Chondrocyte (in vitro differentiated cells): Measurements from ENCODE around the gene RFX4. TPM values are rescaled to one million over a fixed set of nuclear protein-coding genes. Genes with fewer than 3 reads are reported as not detected.

Source experiments
- DNase-seq: peaks from one replicate; pipeline ENCODE4 v3.0.0; 2021; ENCODE audit warnings: mixed read lengths, low spot score
- H3K27ac Mint-ChIP-seq: one replicate; pipeline ENCODE4 v1.8.0; 2021; ENCODE audit warnings: mild to moderate bottlenecking, moderate library complexity, mixed read lengths; ENCODE audit not compliant: unreplicated experiment
- H3K27me3 Mint-ChIP-seq: 2 replicates; pipeline ENCODE4 v1.8.0; 2021; ENCODE audit warnings: low read depth, mixed read lengths
- H3K36me3 Mint-ChIP-seq: 2 replicates; pipeline ENCODE4 v1.8.0; 2021; ENCODE audit warnings: low read depth, mixed read lengths
- H3K4me1 Mint-ChIP-seq: 2 replicates; pipeline ENCODE4 v1.8.0; 2021; ENCODE audit warnings: low read depth, mild to moderate bottlenecking, mixed read lengths
- H3K4me3 Mint-ChIP-seq: one replicate; pipeline ENCODE4 v1.8.0; 2021; ENCODE audit warnings: mild to moderate bottlenecking, moderate library complexity, mixed read lengths; ENCODE audit not compliant: unreplicated experiment
- H3K9me3 Mint-ChIP-seq: 2 replicates; pipeline ENCODE4 v1.8.0; 2021; ENCODE audit warnings: low read depth, mixed read lengths
- total RNA-seq: library from RNA; stranded (reverse); gene quantifications from 3 replicates; pipeline ENCODE4 v1.2.1, GENCODE V29; 2021
- TF ChIP-seq, protein P1 (sequence below): fragments of 200-600 bp; sonication (generic); IDR thresholded peaks from 2 replicates; pipeline ENCODE4 v1.5.0; 2021; ENCODE audit warnings: antibody characterized with exemption, mild to moderate bottlenecking, moderate library complexity

The RFX4 gene
- total RNA-seq, 1 donor from 2014 or later = not detected

DNA sequence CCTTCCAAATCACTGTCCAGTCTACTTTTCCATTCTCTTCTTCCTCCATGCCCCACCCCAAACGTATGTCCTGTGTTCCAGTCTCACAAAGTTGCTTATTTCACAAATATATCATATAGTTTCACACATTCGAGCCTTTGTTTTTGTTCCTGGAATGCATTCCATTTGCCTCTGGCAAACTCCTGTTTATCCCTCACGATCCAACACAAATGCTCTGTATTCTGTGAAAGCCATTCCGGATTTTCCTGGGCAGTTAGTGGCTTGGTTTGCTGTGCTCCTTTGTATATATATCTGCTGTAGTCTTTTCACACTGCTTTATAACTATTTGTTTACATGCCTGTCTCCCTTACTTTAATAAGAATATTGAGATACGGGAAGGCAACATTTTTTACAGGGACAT lies 200.7 kb downstream of the RFX4 start:
- Mint-ChIP-seq H3K4me3 (no peak overlapping the region), H3K27ac (no peak overlapping the region), H3K4me1 (peaks cover 11% of the 10 kb centered on the region), H3K36me3 (peaks cover 6% of the 10 kb centered on the region), H3K27me3 (no peaks in the 10 kb centered on the region), H3K9me3 (no peaks in the 10 kb centered on the region)
- TF ChIP-seq, protein P1, sequence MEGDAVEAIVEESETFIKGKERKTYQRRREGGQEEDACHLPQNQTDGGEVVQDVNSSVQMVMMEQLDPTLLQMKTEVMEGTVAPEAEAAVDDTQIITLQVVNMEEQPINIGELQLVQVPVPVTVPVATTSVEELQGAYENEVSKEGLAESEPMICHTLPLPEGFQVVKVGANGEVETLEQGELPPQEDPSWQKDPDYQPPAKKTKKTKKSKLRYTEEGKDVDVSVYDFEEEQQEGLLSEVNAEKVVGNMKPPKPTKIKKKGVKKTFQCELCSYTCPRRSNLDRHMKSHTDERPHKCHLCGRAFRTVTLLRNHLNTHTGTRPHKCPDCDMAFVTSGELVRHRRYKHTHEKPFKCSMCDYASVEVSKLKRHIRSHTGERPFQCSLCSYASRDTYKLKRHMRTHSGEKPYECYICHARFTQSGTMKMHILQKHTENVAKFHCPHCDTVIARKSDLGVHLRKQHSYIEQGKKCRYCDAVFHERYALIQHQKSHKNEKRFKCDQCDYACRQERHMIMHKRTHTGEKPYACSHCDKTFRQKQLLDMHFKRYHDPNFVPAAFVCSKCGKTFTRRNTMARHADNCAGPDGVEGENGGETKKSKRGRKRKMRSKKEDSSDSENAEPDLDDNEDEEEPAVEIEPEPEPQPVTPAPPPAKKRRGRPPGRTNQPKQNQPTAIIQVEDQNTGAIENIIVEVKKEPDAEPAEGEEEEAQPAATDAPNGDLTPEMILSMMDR = no peak
- DNase-seq = no peak

DNA sequence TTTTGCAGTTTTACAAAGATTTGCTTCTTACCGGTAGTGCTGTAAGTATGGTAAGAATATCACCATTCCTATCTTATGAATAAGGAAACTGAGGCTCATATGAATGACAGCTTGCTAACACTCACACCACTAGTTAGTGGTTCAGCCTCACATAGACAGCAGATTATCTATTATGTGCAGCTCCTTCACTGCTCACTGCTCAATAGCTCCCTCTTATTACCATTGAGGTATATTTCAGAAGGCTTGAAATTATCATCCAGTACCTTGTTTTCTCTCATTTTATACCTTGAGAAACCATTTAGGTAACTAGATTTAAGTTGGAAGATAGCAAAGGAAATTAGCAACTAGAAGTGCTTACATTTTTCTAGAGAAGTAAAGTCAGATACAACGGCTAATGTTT lies 207.2 kb downstream of the RFX4 start:
- no peaks in the 10 kb centered on the region for H3K27me3 Mint-ChIP-seq
- no peaks in the 10 kb centered on the region for H3K4me1 Mint-ChIP-seq
- H3K4me3 Mint-ChIP-seq = no peak overlapping the region
- DNase-seq = no peak
- TF ChIP-seq, protein P1 = peak; percentile 37
- peaks cover 5% of the 10 kb centered on the region for H3K9me3 Mint-ChIP-seq
- no peak overlapping the region for H3K27ac Mint-ChIP-seq
- H3K36me3 Mint-ChIP-seq = peaks cover 24% of the 10 kb centered on the region

DNA sequence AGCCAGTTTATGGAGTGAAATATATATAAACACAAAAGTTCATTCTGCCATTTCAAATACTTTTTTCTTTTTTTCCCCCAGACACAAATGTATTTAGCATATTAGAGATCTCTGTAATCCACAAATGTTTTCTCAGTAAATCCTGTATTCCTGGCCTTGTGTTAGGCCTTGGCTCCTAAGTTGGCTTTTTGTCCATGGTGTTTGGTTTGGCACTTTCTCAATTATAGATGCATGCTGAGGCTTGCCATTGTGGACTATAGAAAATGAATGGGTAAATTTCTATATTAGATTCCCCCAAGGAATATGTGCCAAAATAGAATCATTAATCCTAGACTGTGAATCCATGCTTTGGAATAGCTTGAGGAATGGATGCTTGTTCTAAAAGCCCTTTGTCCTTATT lies 208.7 kb downstream of the RFX4 start:
- DNase-seq = no peak
- H3K36me3 Mint-ChIP-seq = peaks cover 22% of the 10 kb centered on the region
- TF ChIP-seq, protein P1 = no peak

DNA sequence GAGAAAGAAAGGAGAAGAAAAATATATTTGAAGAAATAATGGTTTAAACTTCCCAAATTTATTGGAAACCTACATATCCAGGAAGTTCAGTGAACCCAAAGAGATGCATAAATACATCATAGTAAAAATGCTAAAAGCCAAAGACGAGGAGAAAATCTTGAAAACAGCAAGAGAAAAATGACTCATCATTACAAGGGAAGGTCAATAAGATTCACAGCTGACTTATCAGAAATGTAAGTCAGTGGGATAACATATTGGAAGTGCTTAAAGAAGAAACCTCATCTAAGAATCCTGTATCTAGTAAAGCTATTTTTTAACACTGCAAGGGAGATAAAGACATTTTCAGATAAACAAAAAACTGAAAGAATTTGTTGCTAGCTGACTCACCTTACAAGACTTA lies 211.6 kb downstream of the RFX4 start:
- Mint-ChIP-seq H3K4me1 (no peaks in the 10 kb centered on the region), H3K36me3 (peaks cover 22% of the 10 kb centered on the region), H3K4me3 (no peak overlapping the region), H3K27me3 (no peaks in the 10 kb centered on the region), H3K27ac (no peak overlapping the region), H3K9me3 (peaks cover 5% of the 10 kb centered on the region)
- TF ChIP-seq, protein P1 = no peak
- DNase-seq = no peak

More for the DNA sequence above, 208.7 kb downstream of the RFX4 start:
- H3K27me3 Mint-ChIP-seq = no peaks in the 10 kb centered on the region
- H3K4me3 Mint-ChIP-seq = no peak overlapping the region
- H3K27ac Mint-ChIP-seq = no peak overlapping the region
- no peaks in the 10 kb centered on the region for H3K4me1 Mint-ChIP-seq
- H3K9me3 Mint-ChIP-seq = peaks cover 5% of the 10 kb centered on the region

GRCh38 chr12:106801167-106801708 lies 218.4 kb downstream of the RFX4 start:
- no peaks in the 10 kb centered on the region for H3K27me3 Mint-ChIP-seq

More at GRCh38 chr12:106801167-106801708, 218.4 kb downstream of the RFX4 start:
- Mint-ChIP-seq H3K4me1 (peaks cover 10% of the 10 kb centered on the region), H3K9me3 (no peaks in the 10 kb centered on the region), H3K36me3 (peaks cover 13% of the 10 kb centered on the region), H3K27ac (no peak overlapping the region), H3K4me3 (no peak overlapping the region)
- no peak for DNase-seq
- TF ChIP-seq, protein P1 = no peak
